ENCODE results near the gene DYNLL2.
"Not testable (repeated sequence)": the region's sequence is repeated elsewhere in the genome, so short reads cannot be mapped to it uniquely, and the experiment has no call there.

GRCh38 chr17:58074406-58074805, 8.8 kb upstream of the DYNLL2 start:
- not testable (repeated sequence) for TF ChIP-seq CTCF (IDR thresholded peaks at IDR 0.05; ENCODE audit: poor library complexity, severe bottlenecking); POLR2AphosphoS5 (IDR thresholded peaks at IDR 0.05); MXI1 (conservative IDR thresholded peaks at IDR 0.05; ENCODE audit: poor library complexity, severe bottlenecking); TAF1 (IDR thresholded peaks at IDR 0.05; ENCODE audit: low read depth)

Measured in neural cell (in vitro differentiated cells).